Smooth muscle cell (in vitro differentiated cells): ENCODE data around the gene TSPAN9. TPM values are rescaled to one million over a fixed set of nuclear protein-coding genes. Genes with fewer than 3 reads are reported as not detected.

Experiments used
- DNase-seq: peaks from one replicate; lab custom pipeline; 2025; ENCODE audit not compliant: unreplicated experiment; lab: John Stamatoyannopoulos, UW
- H2AFZ ChIP-seq: fragments of 200-600 bp; sonication (generic); 2 replicates; pipeline ENCODE4 v1.6.0; 2016; ENCODE audit warnings: antibody characterized with exemption, low read depth, mild to moderate bottlenecking
- H3F3A ChIP-seq: fragments of 200-600 bp; sonication (generic); 2 replicates; pipeline ENCODE4 v1.6.0; 2017; ENCODE audit warnings: antibody characterized with exemption, low read depth
- H3K27ac ChIP-seq: fragments of 200-600 bp; sonication (generic); 2 replicates; pipeline ENCODE4 v1.5.1; 2016; ENCODE audit warnings: low read depth, mild to moderate bottlenecking
- H3K27me3 ChIP-seq: fragments of 200-600 bp; sonication (generic); 2 replicates; pipeline ENCODE4 v1.6.1; 2016; ENCODE audit warnings: low read depth, mild to moderate bottlenecking
- H3K36me3 ChIP-seq: fragments of 200-600 bp; sonication (generic); 2 replicates; pipeline ENCODE4 v1.5.1; 2016; ENCODE audit warnings: low read depth
- H3K4me1 ChIP-seq: fragments of 200-600 bp; sonication (generic); 2 replicates; pipeline ENCODE4 v1.5.1; 2016; ENCODE audit warnings: low read depth
- H3K4me2 ChIP-seq: fragments of 200-600 bp; sonication (generic); 2 replicates; pipeline ENCODE4 v1.6.0; 2016; ENCODE audit warnings: mild to moderate bottlenecking
- H3K4me3 ChIP-seq: fragments of 200-600 bp; sonication (generic); 2 replicates; pipeline ENCODE4 v1.5.1; 2016; ENCODE audit warnings: mild to moderate bottlenecking
- H3K79me2 ChIP-seq: fragments of 200-600 bp; sonication (generic); 2 replicates; pipeline ENCODE4 v1.6.0; 2016; ENCODE audit warnings: low read depth, mild to moderate bottlenecking
- H3K9ac ChIP-seq: fragments of 200-600 bp; sonication (generic); 2 replicates; pipeline ENCODE4 v1.6.0; 2016; ENCODE audit warnings: low read depth
- H3K9me3 ChIP-seq: fragments of 200-600 bp; sonication (generic); replicated peaks from 2 replicates; pipeline ENCODE4 v1.5.1; 2016; ENCODE audit warnings: low read depth
- H4K20me1 ChIP-seq: fragments of 200-600 bp; sonication (generic); 2 replicates; pipeline ENCODE4 v1.6.0; 2016; ENCODE audit warnings: low read depth
- WGBS: methylation state at CpG from one replicate; pipeline ENCODE4 v1.1.7; 2016; ENCODE audit warnings: low lambda C conversion rate; 5-methylcytosine and 5-hydroxymethylcytosine counted together
- polyA plus RNA-seq: library from polyadenylated mRNA; unstranded; fragments of >200 nt; fragmentation: Nextera tagmentation; extraction: Ambion mirVana; gene quantifications from 2 replicates; pipeline ENCODE4 v1.2.1, GENCODE V29; 2016
- total RNA-seq: library from RNA; depleted of rRNA; stranded (reverse); fragments of >200 nt; gene quantifications from 2 replicates; pipeline ENCODE4 v1.2.3, GENCODE V29; 2014
- TF ChIP-seq, protein P1 (sequence below): fragments of 200-600 bp; sonication (generic); IDR thresholded peaks from 2 replicates; pipeline ENCODE4 v1.5.1; 2017; ENCODE audit warnings: borderline replicate concordance, mild to moderate bottlenecking, antibody characterized with exemption; ENCODE audit not compliant: insufficient read depth, poor library complexity, severe bottlenecking

The TSPAN9 gene
- total and polyA plus RNA-seq, 2 experiments from 2014 or later: 17.7 to 29.8 TPM

DNA sequence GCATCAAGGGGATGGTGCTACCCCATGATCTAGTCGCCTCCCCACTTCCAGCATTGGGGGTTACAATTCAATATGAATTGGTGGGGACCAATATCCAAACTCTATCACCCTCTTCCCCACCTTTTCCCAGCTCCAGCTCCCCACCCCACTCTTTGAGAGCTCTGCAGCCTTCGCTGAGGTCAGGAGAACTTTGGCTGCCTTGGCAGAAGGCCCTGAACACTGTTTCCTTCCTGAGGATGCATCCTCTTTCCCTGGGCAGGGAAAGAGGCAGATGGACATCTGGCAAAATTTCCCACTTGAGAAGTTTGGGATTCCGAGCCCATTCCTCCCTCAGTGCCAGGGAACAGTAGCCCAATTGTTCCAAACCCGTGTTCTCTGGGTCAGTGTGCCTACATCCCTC is 169.1 kb downstream of the TSPAN9 start:
- Histone ChIP-seq H3K9me3 (no peaks in the 10 kb centered on the region), H2AFZ (no peak overlapping the region), H3K36me3 (no peaks in the 10 kb centered on the region), H3K79me2 (no peaks in the 10 kb centered on the region), H3K4me1 (no peaks in the 10 kb centered on the region), H3K4me2 (no peak overlapping the region), H4K20me1 (peaks cover 11% of the 10 kb centered on the region), H3K4me3 (no peak overlapping the region), H3F3A (no peaks in the 10 kb centered on the region), H3K9ac (no peak overlapping the region), H3K27me3 (no peaks in the 10 kb centered on the region), H3K27ac (no peak overlapping the region)
- no peak for DNase-seq
- 98% methylated on average over 4 of the region's 4 CpGs for WGBS
- TF ChIP-seq, protein P1, sequence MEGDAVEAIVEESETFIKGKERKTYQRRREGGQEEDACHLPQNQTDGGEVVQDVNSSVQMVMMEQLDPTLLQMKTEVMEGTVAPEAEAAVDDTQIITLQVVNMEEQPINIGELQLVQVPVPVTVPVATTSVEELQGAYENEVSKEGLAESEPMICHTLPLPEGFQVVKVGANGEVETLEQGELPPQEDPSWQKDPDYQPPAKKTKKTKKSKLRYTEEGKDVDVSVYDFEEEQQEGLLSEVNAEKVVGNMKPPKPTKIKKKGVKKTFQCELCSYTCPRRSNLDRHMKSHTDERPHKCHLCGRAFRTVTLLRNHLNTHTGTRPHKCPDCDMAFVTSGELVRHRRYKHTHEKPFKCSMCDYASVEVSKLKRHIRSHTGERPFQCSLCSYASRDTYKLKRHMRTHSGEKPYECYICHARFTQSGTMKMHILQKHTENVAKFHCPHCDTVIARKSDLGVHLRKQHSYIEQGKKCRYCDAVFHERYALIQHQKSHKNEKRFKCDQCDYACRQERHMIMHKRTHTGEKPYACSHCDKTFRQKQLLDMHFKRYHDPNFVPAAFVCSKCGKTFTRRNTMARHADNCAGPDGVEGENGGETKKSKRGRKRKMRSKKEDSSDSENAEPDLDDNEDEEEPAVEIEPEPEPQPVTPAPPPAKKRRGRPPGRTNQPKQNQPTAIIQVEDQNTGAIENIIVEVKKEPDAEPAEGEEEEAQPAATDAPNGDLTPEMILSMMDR: no peak

DNA sequence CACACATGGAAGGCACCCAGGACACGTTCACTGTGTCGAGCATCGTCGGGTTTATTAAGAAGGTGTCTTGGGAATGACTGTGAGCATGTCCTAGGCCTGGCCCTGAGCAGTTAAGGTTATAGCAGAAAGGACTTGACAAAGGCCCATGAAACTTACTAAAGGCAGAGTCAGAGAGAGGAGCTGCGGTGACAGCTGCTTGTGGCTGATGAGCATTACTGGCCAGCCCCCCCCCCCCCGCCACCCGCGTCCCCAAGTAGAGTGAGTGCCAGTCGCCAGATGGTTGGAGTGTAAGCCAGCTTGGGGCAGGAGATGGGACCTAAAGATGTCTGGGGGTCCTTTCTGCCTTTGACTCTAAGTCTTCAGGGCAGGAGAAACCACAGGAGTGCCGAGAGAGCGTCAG is 169.9 kb downstream of the TSPAN9 start:
- H3K36me3 ChIP-seq: no peaks in the 10 kb centered on the region
- no peak overlapping the region for H3K4me3 ChIP-seq
- peaks cover 18% of the 10 kb centered on the region for H4K20me1 ChIP-seq
- TF ChIP-seq, protein P1: no peak
- no peak overlapping the region for H3K9ac ChIP-seq
- no peaks in the 10 kb centered on the region for H3K9me3 ChIP-seq
- no peak for DNase-seq
- no peaks in the 10 kb centered on the region for H3K27me3 ChIP-seq
- H3F3A ChIP-seq: no peaks in the 10 kb centered on the region
- no peak overlapping the region for H3K27ac ChIP-seq
- WGBS: 63% methylated on average over 11 of the region's 11 CpGs
- H2AFZ ChIP-seq: no peak overlapping the region
- no peak overlapping the region for H3K4me2 ChIP-seq
- no peaks in the 10 kb centered on the region for H3K4me1 ChIP-seq
- H3K79me2 ChIP-seq: no peaks in the 10 kb centered on the region

DNA sequence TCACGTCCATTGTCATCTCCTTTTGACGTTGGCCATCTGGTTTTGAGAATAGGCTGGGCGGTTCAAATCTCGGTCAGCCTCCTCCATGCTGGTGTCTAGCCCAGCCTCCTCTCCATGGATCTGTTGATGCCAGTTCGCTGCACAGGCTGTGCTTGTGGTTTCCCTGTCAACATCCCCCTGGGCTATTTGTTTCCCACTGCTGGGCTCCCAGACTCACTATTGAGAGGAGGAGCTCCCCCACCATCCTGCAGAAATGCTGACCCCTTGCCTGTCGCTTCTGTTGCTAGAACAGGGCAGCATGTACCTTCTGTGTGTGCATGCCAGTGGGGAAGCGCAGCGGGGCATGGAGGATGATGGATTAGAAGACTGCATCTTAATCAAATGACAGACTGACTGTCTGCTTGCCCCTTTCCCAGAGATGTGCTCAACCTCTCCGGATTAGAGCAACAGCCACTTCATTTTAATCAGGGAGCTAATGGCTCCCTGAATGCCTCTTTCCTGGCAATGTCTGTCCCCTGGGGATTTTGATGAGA is 170.5 kb downstream of the TSPAN9 start:
- no peaks in the 10 kb centered on the region for H3F3A ChIP-seq
- 91% methylated on average over 9 of the region's 9 CpGs for WGBS
- no peak overlapping the region for H2AFZ ChIP-seq
- H3K4me2 ChIP-seq: no peak overlapping the region
- peaks cover 23% of the 10 kb centered on the region for H4K20me1 ChIP-seq
- no peaks in the 10 kb centered on the region for H3K9me3 ChIP-seq
- no peak for DNase-seq
- H3K27ac ChIP-seq: no peak overlapping the region
- TF ChIP-seq, protein P1: no peak
- H3K4me1 ChIP-seq: no peaks in the 10 kb centered on the region
- no peak overlapping the region for H3K4me3 ChIP-seq
- no peaks in the 10 kb centered on the region for H3K79me2 ChIP-seq
- no peaks in the 10 kb centered on the region for H3K36me3 ChIP-seq
- no peak overlapping the region for H3K9ac ChIP-seq
- H3K27me3 ChIP-seq: no peaks in the 10 kb centered on the region

DNA sequence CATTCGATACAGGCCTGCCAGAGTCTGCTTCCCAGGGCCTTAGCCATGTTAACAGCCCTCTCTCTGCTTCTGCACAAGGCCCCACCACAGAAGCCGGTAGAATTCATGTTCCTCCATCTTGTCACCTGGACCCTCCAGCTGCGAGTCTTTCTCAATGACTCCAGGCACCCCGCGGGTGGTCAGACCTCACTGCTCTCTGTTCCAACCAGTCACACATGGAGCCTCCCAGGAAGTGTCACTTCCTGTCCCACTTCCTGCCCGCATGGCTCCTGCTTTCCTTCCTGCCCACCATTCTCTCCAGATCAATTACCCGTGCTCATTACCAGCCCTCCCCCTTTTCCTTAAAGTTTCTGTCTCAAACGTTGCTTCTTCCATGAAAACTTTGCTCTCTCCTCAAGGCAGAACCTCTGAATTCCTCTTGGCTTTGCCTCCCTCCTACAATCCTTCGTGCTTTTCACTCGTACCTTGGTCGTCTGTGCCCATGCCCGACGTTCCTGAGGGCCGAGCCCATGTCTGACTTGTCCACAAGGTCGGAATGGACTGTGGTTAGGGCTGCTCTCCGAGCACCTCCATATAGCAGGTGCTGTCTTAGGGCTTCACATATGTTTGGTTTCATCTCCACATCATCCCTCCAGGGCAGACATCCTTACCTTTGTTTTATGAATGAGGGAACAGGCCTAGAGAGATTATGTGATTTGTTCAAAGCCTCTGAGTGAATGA is 172.1 kb downstream of the TSPAN9 start:
- H3K9me3 ChIP-seq: no peaks in the 10 kb centered on the region
- no peak overlapping the region for H3K27ac ChIP-seq
- no peak overlapping the region for H3K4me3 ChIP-seq
- no peak overlapping the region for H3K9ac ChIP-seq
- DNase-seq: no peak
- TF ChIP-seq, protein P1: no peak
- no peaks in the 10 kb centered on the region for H3K27me3 ChIP-seq
- H3F3A ChIP-seq: no peaks in the 10 kb centered on the region
- H3K79me2 ChIP-seq: no peaks in the 10 kb centered on the region
- H4K20me1 ChIP-seq: peaks cover 37% of the 10 kb centered on the region
- H3K36me3 ChIP-seq: no peaks in the 10 kb centered on the region
- no peak overlapping the region for H2AFZ ChIP-seq
- 95% methylated on average over 16 of the region's 16 CpGs for WGBS
- no peak overlapping the region for H3K4me2 ChIP-seq
- H3K4me1 ChIP-seq: no peaks in the 10 kb centered on the region
